ENCODE measurements around the gene LDB3. TPM values are rescaled to one million over a fixed set of nuclear protein-coding genes. Genes with fewer than 3 reads are reported as not detected.

LDB3 gene
- total RNA-seq, 1 experiment from 2014 or later: 0.20 TPM

DNA sequence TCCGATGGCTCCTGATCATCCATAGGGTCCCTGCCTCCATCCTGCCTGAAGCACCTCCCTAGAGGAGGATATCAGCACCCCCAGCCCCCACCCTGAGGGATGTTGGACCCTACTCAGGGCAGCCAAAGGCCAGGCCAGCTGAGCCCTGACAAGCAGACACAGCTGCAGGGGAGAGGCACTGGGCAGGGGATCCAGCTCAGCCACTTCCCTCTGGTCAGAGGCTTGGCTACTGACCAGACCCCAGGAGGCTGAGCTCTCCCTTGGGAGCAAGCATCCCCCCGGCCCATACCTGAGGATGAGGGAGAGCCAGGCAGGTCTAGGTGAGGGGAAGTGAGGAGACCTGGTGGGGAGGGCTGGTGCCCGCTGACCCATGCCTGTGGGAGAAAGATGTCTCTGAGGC lies 6.6 kb downstream of the LDB3 start:
- no peak for ATAC-seq
- H3K4me3 ChIP-seq (replicated peaks in 1 of 2; ENCODE audit: low read depth in 1 of 2, low read length in 2 of 2): no peak overlapping the region
- H4K20me1 ChIP-seq (ENCODE audit: insufficient read depth): no peaks in the 10 kb centered on the region
- H3K4me1 ChIP-seq (ENCODE audit: control insufficient read depth in 1 of 2, insufficient read depth in 2 of 2, low read length in 2 of 2): peaks cover 0 to 15% of the 10 kb centered on the region in 2 experiments; a peak in 2 of 4 replicates
- TF ChIP-seq SP1 (IDR thresholded peaks at IDR 0.05; ENCODE audit: low read depth): no peak
- no peak for TF ChIP-seq EZH2phosphoT487 (IDR thresholded peaks at IDR 0.05; ENCODE audit: borderline replicate concordance)
- no peak for TF ChIP-seq EGR1 (IDR thresholded peaks at IDR 0.05; ENCODE audit: low read depth)
- TF ChIP-seq, protein P1, sequence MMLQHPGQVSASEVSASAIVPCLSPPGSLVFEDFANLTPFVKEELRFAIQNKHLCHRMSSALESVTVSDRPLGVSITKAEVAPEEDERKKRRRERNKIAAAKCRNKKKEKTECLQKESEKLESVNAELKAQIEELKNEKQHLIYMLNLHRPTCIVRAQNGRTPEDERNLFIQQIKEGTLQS (IDR thresholded peaks at IDR 0.05): no peak
- TF ChIP-seq SIN3A (IDR thresholded peaks at IDR 0.05; ENCODE audit: low read depth): no peak
- no peak for TF ChIP-seq JUND (IDR thresholded peaks at IDR 0.05)
- no peak for TF ChIP-seq ZNF274 (IDR thresholded peaks at IDR 0.05; ENCODE audit: low read depth, low read length)
- TF ChIP-seq CBX3 (IDR thresholded peaks at IDR 0.05; ENCODE audit: low read depth): no peak
- TF ChIP-seq POLR2AphosphoS5 (IDR thresholded peaks at IDR 0.05; ENCODE audit: low read depth, low read length): no peak
- TF ChIP-seq EZH2 (IDR thresholded peaks at IDR 0.05): no peak
- TF ChIP-seq POLR2A (IDR thresholded peaks at IDR 0.05; ENCODE audit: borderline replicate concordance, extremely low read depth, insufficient read depth, insufficient read length): no peak
- TF ChIP-seq, protein P2, sequence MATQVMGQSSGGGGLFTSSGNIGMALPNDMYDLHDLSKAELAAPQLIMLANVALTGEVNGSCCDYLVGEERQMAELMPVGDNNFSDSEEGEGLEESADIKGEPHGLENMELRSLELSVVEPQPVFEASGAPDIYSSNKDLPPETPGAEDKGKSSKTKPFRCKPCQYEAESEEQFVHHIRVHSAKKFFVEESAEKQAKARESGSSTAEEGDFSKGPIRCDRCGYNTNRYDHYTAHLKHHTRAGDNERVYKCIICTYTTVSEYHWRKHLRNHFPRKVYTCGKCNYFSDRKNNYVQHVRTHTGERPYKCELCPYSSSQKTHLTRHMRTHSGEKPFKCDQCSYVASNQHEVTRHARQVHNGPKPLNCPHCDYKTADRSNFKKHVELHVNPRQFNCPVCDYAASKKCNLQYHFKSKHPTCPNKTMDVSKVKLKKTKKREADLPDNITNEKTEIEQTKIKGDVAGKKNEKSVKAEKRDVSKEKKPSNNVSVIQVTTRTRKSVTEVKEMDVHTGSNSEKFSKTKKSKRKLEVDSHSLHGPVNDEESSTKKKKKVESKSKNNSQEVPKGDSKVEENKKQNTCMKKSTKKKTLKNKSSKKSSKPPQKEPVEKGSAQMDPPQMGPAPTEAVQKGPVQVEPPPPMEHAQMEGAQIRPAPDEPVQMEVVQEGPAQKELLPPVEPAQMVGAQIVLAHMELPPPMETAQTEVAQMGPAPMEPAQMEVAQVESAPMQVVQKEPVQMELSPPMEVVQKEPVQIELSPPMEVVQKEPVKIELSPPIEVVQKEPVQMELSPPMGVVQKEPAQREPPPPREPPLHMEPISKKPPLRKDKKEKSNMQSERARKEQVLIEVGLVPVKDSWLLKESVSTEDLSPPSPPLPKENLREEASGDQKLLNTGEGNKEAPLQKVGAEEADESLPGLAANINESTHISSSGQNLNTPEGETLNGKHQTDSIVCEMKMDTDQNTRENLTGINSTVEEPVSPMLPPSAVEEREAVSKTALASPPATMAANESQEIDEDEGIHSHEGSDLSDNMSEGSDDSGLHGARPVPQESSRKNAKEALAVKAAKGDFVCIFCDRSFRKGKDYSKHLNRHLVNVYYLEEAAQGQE (IDR thresholded peaks at IDR 0.05; ENCODE audit: low read depth): no peak
- TF ChIP-seq YY1 (IDR thresholded peaks at IDR 0.05; ENCODE audit: extremely low read depth, insufficient replicate concordance, low read depth, low read length): no peak
- TF ChIP-seq ZBTB33 (IDR thresholded peaks at IDR 0.05; ENCODE audit: extremely low read depth, insufficient replicate concordance, low read length): no peak
- BruUV-seq (replicated peaks): no TSS peak
- DNase-seq (ENCODE audit: low read depth, low spot score): no peak
- no peak overlapping the region for H3K9ac ChIP-seq (ENCODE audit: low read length)
- ChIA-PET RAD21 (ENCODE audit: low non-redundant PET in 1 of 2, low total read pairs in 2 of 2, uncharacterized antibody in 2 of 2, unreplicated experiment in 2 of 2) (no interaction called here), POLR2A (no interaction called here), CTCF (interaction anchor here (0.6 kb wide), 1 partner anchor 291 kb away, joined by 4 read pairs; no protein-coding TSS in a partner anchor)
- H3K9me3 ChIP-seq (ENCODE audit: control insufficient read depth in 1 of 2, insufficient read depth in 1 of 2, low read depth in 1 of 2, low read length in 2 of 2): no peaks in the 10 kb centered on the region
- no peak overlapping the region for H3K27ac ChIP-seq (ENCODE audit: low read depth, low read length)
- H3K4me2 ChIP-seq (ENCODE audit: low read length): no peak overlapping the region
- H2AFZ ChIP-seq (ENCODE audit: low read depth, low read length, poor library complexity, severe bottlenecking): no peak overlapping the region
- intact Hi-C loops (cut with micrococcal nuclease): no loop called here
- no peaks in the 10 kb centered on the region for H3K79me2 ChIP-seq (ENCODE audit: insufficient read depth, low read length)
- H3K9me2 ChIP-seq (ENCODE audit: insufficient read depth): no peaks in the 10 kb centered on the region
- no peaks in the 10 kb centered on the region for H3K36me3 ChIP-seq (ENCODE audit: control insufficient read depth in 1 of 2, insufficient read depth in 2 of 2, low read length in 2 of 2)
- H3K27me3 ChIP-seq (ENCODE audit: insufficient read depth, low read length): no peaks in the 10 kb centered on the region

Measured in HCT116 (cell line).